BLaER1 (cell line): ENCODE measurements around the gene TMX1.

ENCODE experiments used
- H3K27ac ChIP-seq: shearing (Covaris generic); formaldehyde crosslinking; 2 replicates; pipeline ENCODE4 v1.8.1; 2022
- H3K27me3 ChIP-seq: shearing (Covaris generic); formaldehyde crosslinking; 2 replicates; pipeline ENCODE4 v1.8.1; 2022
- H3K36me3 ChIP-seq: shearing (Covaris generic); formaldehyde crosslinking; 2 replicates; pipeline ENCODE4 v1.8.1; 2022
- H3K4me1 ChIP-seq: shearing (Covaris generic); formaldehyde crosslinking; 2 replicates; pipeline ENCODE4 v1.8.1; 2022
- H3K4me2 ChIP-seq: shearing (Covaris generic); formaldehyde crosslinking; 2 replicates; pipeline ENCODE4 v1.8.1; 2022
- H3K4me3 ChIP-seq: shearing (Covaris generic); formaldehyde crosslinking; 2 replicates; pipeline ENCODE4 v1.8.1; 2022
- H3K9ac ChIP-seq: shearing (Covaris generic); formaldehyde crosslinking; 2 replicates; pipeline ENCODE4 v1.8.1; 2022
- H3K9me3 ChIP-seq: shearing (Covaris generic); formaldehyde crosslinking; 2 replicates; pipeline ENCODE4 v1.8.1; 2022
- H4K20me1 ChIP-seq: shearing (Covaris generic); formaldehyde crosslinking; 2 replicates; pipeline ENCODE4 v1.8.1; 2022
- Cebpa-rat ChIP-seq: shearing (Covaris generic); IDR thresholded peaks from 2 replicates; pipeline ENCODE4 v1.8.1; 2022

The TMX1 gene

GRCh38 chr14:51239813-51240803 is at the start of gene TMX1:
TMX1 (plus strand) TSS chr14:51240247; CDS start chr14:51240293, 46 bp downstream.
- H3K4me3 ChIP-seq, result peak within 1 kb of the TSS; percentile 94
- TF ChIP-seq Cebpa-rat, result peak; percentile 70; the same call in 1 of the 2 replicates
- peaks cover 44% of the 10 kb centered on the region for H3K4me1 ChIP-seq
- peak within 1 kb of the TSS; percentile 87 for H3K4me2 ChIP-seq
- peak within 1 kb of the TSS; percentile 93 for H3K9ac ChIP-seq
- H3K27ac ChIP-seq, result peak within 1 kb of the TSS; percentile 92
- H4K20me1 ChIP-seq, result peaks cover 13% of the 10 kb centered on the region; the same call in 1 of the 2 replicates
- no peaks in the 10 kb centered on the region for H3K27me3 ChIP-seq
- H3K9me3 ChIP-seq, result no peaks in the 10 kb centered on the region
- peaks cover 12% of the 10 kb centered on the region for H3K36me3 ChIP-seq

- no peak for TF ChIP-seq Cebpa-rat
- H3K4me2 ChIP-seq, result no peak overlapping the region
- H3K4me3 ChIP-seq, result no peak overlapping the region
- H3K36me3 ChIP-seq, result no peaks in the 10 kb centered on the region
- H3K9me3 ChIP-seq, result no peaks in the 10 kb centered on the region
- peaks cover 12% of the 10 kb centered on the region for H3K4me1 ChIP-seq
- H4K20me1 ChIP-seq, result no peaks in the 10 kb centered on the region
- H3K27ac ChIP-seq, result no peak overlapping the region
- H3K27me3 ChIP-seq, result no peaks in the 10 kb centered on the region
- no peak overlapping the region for H3K9ac ChIP-seq
Measured at GRCh38 chr14:51201890-51202289, 38.2 kb upstream of the TMX1 start.

GRCh38 chr14:51202914-51203665 is 37.0 kb upstream of the TMX1 start:
- Histone ChIP-seq H3K4me3 (no peak overlapping the region), H3K36me3 (no peaks in the 10 kb centered on the region), H4K20me1 (no peaks in the 10 kb centered on the region), H3K27me3 (no peaks in the 10 kb centered on the region), H3K9me3 (no peaks in the 10 kb centered on the region), H3K27ac (no peak overlapping the region), H3K9ac (no peak overlapping the region), H3K4me1 (peaks cover 12% of the 10 kb centered on the region), H3K4me2 (peak overlapping the region; percentile 19; the same call in 1 of the 2 replicates)
- no peak for TF ChIP-seq Cebpa-rat

- Histone ChIP-seq H3K27me3 (no peaks in the 10 kb centered on the region), H4K20me1 (no peaks in the 10 kb centered on the region), H3K36me3 (no peaks in the 10 kb centered on the region), H3K9me3 (no peaks in the 10 kb centered on the region), H3K4me1 (peaks cover 12% of the 10 kb centered on the region), H3K4me3 (no peak overlapping the region), H3K9ac (no peak overlapping the region), H3K27ac (no peak overlapping the region), H3K4me2 (0 out of 2 replicates have a peak overlapping the region, but pooled peaks have one; percentile 19)
- TF ChIP-seq Cebpa-rat, result no peak
Measured at GRCh38 chr14:51203881-51204280, 36.2 kb upstream of the TMX1 start.

- H3K9me3 ChIP-seq, result no peaks in the 10 kb centered on the region
- H3K9ac ChIP-seq, result no peak overlapping the region
- H4K20me1 ChIP-seq, result no peaks in the 10 kb centered on the region
- H3K36me3 ChIP-seq, result no peaks in the 10 kb centered on the region
- H3K4me1 ChIP-seq, result peaks cover 12% of the 10 kb centered on the region
- H3K4me3 ChIP-seq, result no peak overlapping the region
- no peak overlapping the region for H3K27ac ChIP-seq
- H3K27me3 ChIP-seq, result no peaks in the 10 kb centered on the region
- H3K4me2 ChIP-seq, result no peak overlapping the region
- no peak for TF ChIP-seq Cebpa-rat
Measured at GRCh38 chr14:51205486-51205885, 34.6 kb upstream of the TMX1 start.

GRCh38 chr14:51206462-51206861 is 33.6 kb upstream of the TMX1 start:
- H3K4me1 ChIP-seq, result peaks cover 12% of the 10 kb centered on the region
- no peaks in the 10 kb centered on the region for H3K36me3 ChIP-seq
- H3K4me2 ChIP-seq, result no peak overlapping the region
- H3K9ac ChIP-seq, result no peak overlapping the region
- H4K20me1 ChIP-seq, result no peaks in the 10 kb centered on the region
- H3K9me3 ChIP-seq, result no peaks in the 10 kb centered on the region
- no peaks in the 10 kb centered on the region for H3K27me3 ChIP-seq
- H3K27ac ChIP-seq, result no peak overlapping the region
- H3K4me3 ChIP-seq, result no peak overlapping the region
- no peak for TF ChIP-seq Cebpa-rat

- TF ChIP-seq Cebpa-rat, result no peak
- Histone ChIP-seq H3K9me3 (no peaks in the 10 kb centered on the region), H3K27ac (no peak overlapping the region), H3K4me3 (no peak overlapping the region), H3K9ac (no peak overlapping the region), H3K4me2 (no peak overlapping the region), H4K20me1 (no peaks in the 10 kb centered on the region), H3K4me1 (peaks cover 12% of the 10 kb centered on the region), H3K36me3 (no peaks in the 10 kb centered on the region), H3K27me3 (no peaks in the 10 kb centered on the region)
Measured at GRCh38 chr14:51207621-51208020, 32.4 kb upstream of the TMX1 start.

- Histone ChIP-seq H3K27ac (no peak overlapping the region), H3K27me3 (no peaks in the 10 kb centered on the region), H3K36me3 (no peaks in the 10 kb centered on the region), H3K4me1 (no peaks in the 10 kb centered on the region; the same call in 1 of the 2 replicates), H4K20me1 (no peaks in the 10 kb centered on the region), H3K9me3 (no peaks in the 10 kb centered on the region), H3K4me3 (no peak overlapping the region), H3K9ac (no peak overlapping the region), H3K4me2 (no peak overlapping the region)
- TF ChIP-seq Cebpa-rat, result no peak
Measured at GRCh38 chr14:51208982-51209381, 31.1 kb upstream of the TMX1 start.

GRCh38 chr14:51209457-51209856 is 30.6 kb upstream of the TMX1 start:
- no peak for TF ChIP-seq Cebpa-rat
- Histone ChIP-seq H3K9ac (no peak overlapping the region), H3K9me3 (no peaks in the 10 kb centered on the region), H3K4me3 (no peak overlapping the region), H3K27me3 (no peaks in the 10 kb centered on the region), H4K20me1 (no peaks in the 10 kb centered on the region), H3K27ac (no peak overlapping the region), H3K4me1 (no peaks in the 10 kb centered on the region), H3K36me3 (no peaks in the 10 kb centered on the region), H3K4me2 (no peak overlapping the region)

GRCh38 chr14:51210594-51210993 is 29.5 kb upstream of the TMX1 start:
- Histone ChIP-seq H3K36me3 (no peaks in the 10 kb centered on the region), H3K4me1 (no peaks in the 10 kb centered on the region), H3K4me3 (no peak overlapping the region), H3K4me2 (no peak overlapping the region), H3K9ac (no peak overlapping the region), H3K9me3 (no peaks in the 10 kb centered on the region), H3K27ac (no peak overlapping the region), H4K20me1 (no peaks in the 10 kb centered on the region), H3K27me3 (no peaks in the 10 kb centered on the region)
- TF ChIP-seq Cebpa-rat, result no peak
